HFF-Myc (cell line): ENCODE data around the gene IRAK2.
"Not testable (repeated sequence)": the region's sequence is repeated elsewhere in the genome, so short reads cannot be mapped to it uniquely, and the experiment has no call there.

Experiments used
- DNase-seq: peaks from one replicate; pipeline ENCODE4 v3.0.0-alpha.2; 2011; ENCODE audit warnings: low read depth; ENCODE audit errors: extremely low read depth
- H3K4me3 ChIP-seq: replicated peaks from 2 replicates; pipeline ENCODE4 v1.5.1; 2011; ENCODE audit warnings: low read depth, mild to moderate bottlenecking, control low read depth, low read length
- TF ChIP-seq, protein P1 (sequence below): IDR thresholded peaks from 2 replicates; pipeline ENCODE4 v1.5.1; 2012; ENCODE audit warnings: mild to moderate bottlenecking, low read depth, low read length, control low read depth; ENCODE audit errors: missing control alignments

The IRAK2 gene

DNA sequence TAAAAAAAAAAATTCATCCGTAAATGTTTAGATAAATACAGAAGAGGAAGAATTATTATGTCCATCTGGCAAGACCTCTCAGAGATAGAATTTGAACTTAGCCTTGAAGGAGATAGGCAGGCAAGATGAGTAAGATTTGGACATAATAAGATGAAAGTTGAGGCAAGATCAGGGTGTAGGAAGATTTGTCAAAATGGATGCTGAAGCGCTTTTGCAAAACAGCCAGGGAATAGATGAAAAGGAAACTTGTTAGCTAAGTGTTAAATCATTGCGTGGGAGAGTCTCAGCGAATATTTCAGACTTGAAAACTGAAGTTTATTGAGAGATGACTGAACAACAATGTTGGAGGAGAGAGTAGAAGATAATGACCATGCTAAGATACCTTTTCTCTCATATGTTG lies 42.0 kb upstream of the IRAK2 start:
- TF ChIP-seq, protein P1, sequence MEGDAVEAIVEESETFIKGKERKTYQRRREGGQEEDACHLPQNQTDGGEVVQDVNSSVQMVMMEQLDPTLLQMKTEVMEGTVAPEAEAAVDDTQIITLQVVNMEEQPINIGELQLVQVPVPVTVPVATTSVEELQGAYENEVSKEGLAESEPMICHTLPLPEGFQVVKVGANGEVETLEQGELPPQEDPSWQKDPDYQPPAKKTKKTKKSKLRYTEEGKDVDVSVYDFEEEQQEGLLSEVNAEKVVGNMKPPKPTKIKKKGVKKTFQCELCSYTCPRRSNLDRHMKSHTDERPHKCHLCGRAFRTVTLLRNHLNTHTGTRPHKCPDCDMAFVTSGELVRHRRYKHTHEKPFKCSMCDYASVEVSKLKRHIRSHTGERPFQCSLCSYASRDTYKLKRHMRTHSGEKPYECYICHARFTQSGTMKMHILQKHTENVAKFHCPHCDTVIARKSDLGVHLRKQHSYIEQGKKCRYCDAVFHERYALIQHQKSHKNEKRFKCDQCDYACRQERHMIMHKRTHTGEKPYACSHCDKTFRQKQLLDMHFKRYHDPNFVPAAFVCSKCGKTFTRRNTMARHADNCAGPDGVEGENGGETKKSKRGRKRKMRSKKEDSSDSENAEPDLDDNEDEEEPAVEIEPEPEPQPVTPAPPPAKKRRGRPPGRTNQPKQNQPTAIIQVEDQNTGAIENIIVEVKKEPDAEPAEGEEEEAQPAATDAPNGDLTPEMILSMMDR: no peak
- no peak overlapping the region for H3K4me3 ChIP-seq
- no peak for DNase-seq

DNA sequence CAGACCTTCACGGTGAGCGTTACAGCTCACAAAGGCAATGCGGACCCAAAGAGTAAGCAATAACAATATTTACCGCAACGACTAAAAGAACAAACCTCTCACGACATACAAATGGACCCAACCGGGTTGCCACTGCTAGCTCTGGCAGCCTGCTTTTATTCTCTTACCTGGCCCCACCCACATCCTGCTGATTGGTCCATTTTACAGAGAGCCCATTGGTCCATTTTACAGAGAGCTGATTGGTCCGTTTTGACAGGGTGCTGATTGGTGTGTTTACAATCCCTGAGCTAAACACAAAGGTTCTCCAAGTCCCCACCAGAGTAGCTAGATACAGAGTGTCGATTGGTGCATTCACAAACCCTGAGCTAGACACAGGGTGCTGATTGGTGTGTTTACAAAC lies 28.8 kb upstream of the IRAK2 start:
- DNase-seq: not testable (repeated sequence)

DNA sequence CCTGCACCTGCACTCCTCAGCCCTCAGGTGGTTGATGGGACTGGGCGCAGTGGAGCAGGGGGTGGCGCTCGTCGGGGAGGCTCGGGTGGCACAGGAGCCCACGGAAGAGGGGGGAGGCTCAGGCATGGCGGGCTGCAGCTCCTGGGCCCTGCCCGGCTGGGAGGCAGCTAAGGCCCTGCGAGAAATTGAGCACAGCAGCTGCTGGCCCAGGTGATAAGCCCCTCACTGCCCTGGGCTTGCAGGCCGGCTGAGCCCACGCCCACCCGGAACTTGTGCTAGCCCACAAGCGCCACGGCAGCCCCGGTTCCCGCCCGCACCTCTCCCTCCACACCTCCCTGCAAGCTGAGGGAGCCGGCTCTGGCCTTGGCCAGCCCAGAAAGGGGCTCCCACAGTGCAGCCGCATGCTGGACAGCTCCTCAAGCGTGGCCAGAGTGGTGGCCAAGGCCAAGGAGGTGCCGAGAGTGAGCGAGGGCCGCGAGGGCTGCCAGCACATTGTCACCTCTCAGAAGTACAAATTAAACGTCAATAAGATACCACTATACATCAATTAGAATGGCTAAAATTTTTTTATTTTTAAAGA lies 28.2 kb upstream of the IRAK2 start:
- no peak for DNase-seq
- TF ChIP-seq, protein P1: no peak
- no peak overlapping the region for H3K4me3 ChIP-seq

More for the DNA sequence above, 28.8 kb upstream of the IRAK2 start:
- H3K4me3 ChIP-seq: not testable (repeated sequence)

DNA sequence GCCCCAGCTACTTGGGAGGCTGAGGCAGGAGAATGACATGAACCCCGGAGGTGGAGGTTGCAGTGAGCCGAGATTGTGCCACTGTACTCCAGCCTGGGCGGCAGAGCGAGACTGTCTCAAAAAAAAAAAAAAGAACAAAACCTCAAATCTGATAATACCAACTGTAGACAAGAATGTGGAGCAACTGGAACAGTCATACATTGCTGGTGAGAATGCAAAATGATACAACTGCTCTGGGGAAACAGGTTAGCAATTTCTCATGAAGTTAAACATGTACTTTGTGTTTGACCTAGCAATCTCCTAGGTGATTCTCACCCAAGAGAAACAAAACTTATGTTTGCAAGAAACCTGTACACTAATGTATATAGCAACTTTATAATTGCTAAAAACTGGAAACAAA lies 27.5 kb upstream of the IRAK2 start:
- TF ChIP-seq, protein P1: no peak
- DNase-seq: no peak
- H3K4me3 ChIP-seq: no peak overlapping the region

DNA sequence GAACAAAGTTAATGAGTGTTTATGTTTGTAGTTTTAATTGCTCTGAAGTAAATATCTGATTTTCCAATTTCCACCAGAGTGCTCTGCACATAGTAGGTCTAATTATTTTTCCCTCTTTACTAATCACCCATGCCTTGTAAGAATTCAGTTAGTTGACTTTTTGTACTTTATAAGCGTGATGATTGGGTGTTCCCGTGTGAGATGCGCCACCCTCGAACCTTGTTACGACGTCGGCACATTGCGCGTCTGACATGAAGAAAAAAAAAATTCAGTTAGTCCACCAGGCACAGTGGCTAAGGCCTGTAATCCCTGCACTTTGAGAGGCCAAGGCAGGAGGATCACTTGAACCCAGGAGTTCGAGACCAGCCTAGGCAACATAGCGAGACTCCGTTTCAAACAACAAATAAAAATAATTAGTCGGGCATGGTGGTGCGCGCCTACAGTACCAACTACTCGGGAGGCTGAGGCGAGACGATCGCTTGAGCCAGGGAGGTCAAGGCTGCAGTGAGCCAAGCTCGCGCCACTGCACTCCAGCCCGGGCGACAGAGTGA lies 23.6 kb upstream of the IRAK2 start:
- no peak for DNase-seq
- peak overlapping the region; percentile 70 for H3K4me3 ChIP-seq
- TF ChIP-seq, protein P1: no peak

DNA sequence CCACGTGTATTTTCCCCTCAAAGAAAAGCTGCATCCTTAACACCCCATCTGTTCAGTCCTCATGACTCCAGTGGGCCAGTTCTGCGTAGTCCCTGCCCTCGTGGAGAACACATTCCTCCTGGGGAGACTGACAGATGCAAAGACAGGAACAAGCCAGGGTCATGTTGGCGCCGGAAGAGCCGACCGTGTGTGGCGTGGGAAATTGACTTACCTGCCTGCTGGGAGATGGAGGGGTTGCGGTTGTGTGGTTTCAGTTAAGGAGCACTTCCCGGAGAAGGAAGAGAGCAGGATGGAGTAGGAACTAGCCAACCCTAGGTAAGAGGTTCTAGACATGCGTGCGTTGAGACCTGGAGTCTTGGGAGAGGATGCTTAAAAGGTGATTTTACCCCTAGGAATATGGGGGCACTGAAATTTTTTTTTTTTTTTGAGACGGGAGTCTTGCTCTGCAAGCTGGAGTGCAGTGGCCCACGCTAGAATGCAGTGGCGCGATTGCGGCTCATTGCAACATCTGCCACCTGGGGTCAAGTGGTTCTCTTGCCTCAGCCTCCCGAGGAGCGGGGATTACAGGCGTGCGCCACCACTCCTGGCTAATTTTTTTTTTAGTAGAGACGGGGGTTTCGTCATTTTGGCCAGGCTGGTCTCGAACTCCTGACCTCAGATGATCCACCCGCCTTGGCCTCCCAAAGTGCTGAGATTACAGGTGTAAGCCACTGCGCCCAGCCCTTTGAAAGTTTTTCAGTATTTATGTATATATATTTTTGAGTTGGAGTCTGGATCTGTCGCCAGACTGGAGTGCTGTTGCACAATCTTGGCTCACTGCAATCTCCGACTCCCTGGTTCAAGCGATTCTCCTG lies 21.8 kb upstream of the IRAK2 start:
- peak overlapping the region; percentile 70 for H3K4me3 ChIP-seq
- TF ChIP-seq, protein P1: no peak
- no peak for DNase-seq

DNA sequence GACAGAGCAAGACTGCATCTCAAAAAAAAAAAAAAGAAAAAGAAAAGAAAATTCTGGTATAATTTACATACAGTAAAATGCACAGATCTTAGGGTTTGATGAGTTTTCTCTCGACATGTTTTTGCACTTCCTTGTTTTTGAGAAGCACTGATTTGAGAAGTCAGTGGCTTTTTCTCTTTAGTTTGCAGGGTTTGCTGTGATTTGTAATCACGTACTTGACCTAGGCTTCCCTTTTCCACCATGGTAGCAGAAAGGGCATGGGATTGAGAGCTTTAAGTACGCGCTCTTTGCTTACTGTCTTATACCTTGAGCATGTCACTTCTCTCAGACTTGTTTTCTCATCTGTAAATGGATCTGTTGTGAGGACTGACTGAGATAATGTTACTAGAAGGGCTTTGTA lies 19.0 kb upstream of the IRAK2 start:
- DNase-seq: no peak
- TF ChIP-seq, protein P1: no peak
- no peak overlapping the region for H3K4me3 ChIP-seq
